Esophagus muscularis mucosa (tissue), 4 donors: Measurements from ENCODE around the gene WWOX. TPM values are rescaled to one million over a fixed set of nuclear protein-coding genes. Genes with fewer than 3 reads are reported as not detected.

Experiments
- DNase-seq: peaks from one replicate; pipeline ENCODE4 v3.0.0-alpha.2; 2017; ENCODE audit errors: extremely low spot score
- H3K27ac ChIP-seq, 4 donors: fragments of 200-600 bp; sonication (generic); replicated peaks in 1 of 4; 1 replicate in 3 of 4; 2 replicates in 1 of 4; pipeline ENCODE4 v1.5.1; 2016 to 2019; ENCODE audit warnings: mild to moderate bottlenecking in 1 of 4
- H3K27me3 ChIP-seq, 4 donors: fragments of 200-600 bp; sonication (generic); one replicate each; pipeline versions ENCODE4 v1.5.1 to v1.6.0; 2016 to 2019
- H3K36me3 ChIP-seq, 4 donors: fragments of 200-600 bp; sonication (generic); one replicate each; pipeline ENCODE4 v1.5.1; 2016 to 2019
- H3K4me1 ChIP-seq, 4 donors: fragments of 200-600 bp; sonication (generic); one replicate each; pipeline ENCODE4 v1.5.1; 2016 to 2019
- H3K4me3 ChIP-seq, 4 donors: fragments of 200-600 bp; sonication (generic); 1 replicate in 2 of 4; 2 replicates in 2 of 4; pipeline ENCODE4 v1.5.1; 2016 to 2019; ENCODE audit warnings: mild to moderate bottlenecking in 4 of 4, moderate library complexity in 1 of 4
- H3K9me3 ChIP-seq, 4 donors: fragments of 200-600 bp; sonication (generic); 1 replicate in 3 of 4; 2 replicates in 1 of 4; pipeline ENCODE4 v1.5.1; 2016 to 2019
- CTCF ChIP-seq, 3 experiments: fragments of 200-600 bp in 2 of 3; fragments of 450-650 bp in 1 of 3; sonication (generic) in 2 of 3; IDR thresholded peaks; one replicate each; pipeline ENCODE4 v1.5.1; 2017 to 2019; ENCODE audit warnings: antibody characterized with exemption in 3 of 3, mild to moderate bottlenecking in 2 of 3, moderate library complexity in 1 of 3
- EP300 ChIP-seq: sonication (generic); formaldehyde crosslinking; IDR thresholded peaks from one replicate; pipeline ENCODE4 v1.6.1; 2017; ENCODE audit warnings: antibody characterized with exemption
- POLR2A ChIP-seq: fragments of 450-650 bp; IDR thresholded peaks from one replicate; pipeline ENCODE4 v1.6.1; 2017; ENCODE audit warnings: antibody characterized with exemption, moderate library complexity, mild to moderate bottlenecking, low read depth
- POLR2AphosphoS5 ChIP-seq, 2 donors: sonication (generic); formaldehyde crosslinking; IDR thresholded peaks; one replicate each; pipeline ENCODE4 v1.6.1; 2017; ENCODE audit warnings: antibody characterized with exemption in 2 of 2
- WGBS: methylation state at CpG from one replicate; pipeline ENCODE4 v1.1.5; 2018; 5-methylcytosine and 5-hydroxymethylcytosine counted together
- intact Hi-C: fragments of 100-400 bp; cut with DNase I; formaldehyde crosslinking; loops from one replicate; pipeline ENCODE4 v1.15.1; 2023
- total RNA-seq, 4 donors: library from RNA; depleted of rRNA; stranded (reverse); fragments of >200 nt; gene quantifications; one replicate each; pipeline versions ENCODE4 v1.1.0 to v1.2.1, GENCODE V29; 2016

WWOX gene
- total RNA-seq, 4 donors from 2014 or later: 14.4 to 27.8 (median 15.4) TPM

GRCh38 chr16:78551487-78552085, 452.1 kb downstream of the WWOX start:
- DNase-seq: no peak
- no peak overlapping the region for H3K27ac ChIP-seq
- intact Hi-C loops: no loop called here
- no peak overlapping the region for H3K4me3 ChIP-seq
- no peaks in the 10 kb centered on the region for H3K9me3 ChIP-seq
- H3K27me3 ChIP-seq: no peaks in the 10 kb centered on the region
- no peak for TF ChIP-seq CTCF (IDR thresholded peaks at IDR 0.05)
- TF ChIP-seq EP300: no peak
- TF ChIP-seq POLR2A: no peak
- no peak for TF ChIP-seq POLR2AphosphoS5 (IDR thresholded peaks at IDR 0.05)
- H3K4me1 ChIP-seq: no peaks in the 10 kb centered on the region
- H3K36me3 ChIP-seq: no peaks in the 10 kb centered on the region
- WGBS: 37% methylated on average over 12 of the region's 12 CpGs

DNA sequence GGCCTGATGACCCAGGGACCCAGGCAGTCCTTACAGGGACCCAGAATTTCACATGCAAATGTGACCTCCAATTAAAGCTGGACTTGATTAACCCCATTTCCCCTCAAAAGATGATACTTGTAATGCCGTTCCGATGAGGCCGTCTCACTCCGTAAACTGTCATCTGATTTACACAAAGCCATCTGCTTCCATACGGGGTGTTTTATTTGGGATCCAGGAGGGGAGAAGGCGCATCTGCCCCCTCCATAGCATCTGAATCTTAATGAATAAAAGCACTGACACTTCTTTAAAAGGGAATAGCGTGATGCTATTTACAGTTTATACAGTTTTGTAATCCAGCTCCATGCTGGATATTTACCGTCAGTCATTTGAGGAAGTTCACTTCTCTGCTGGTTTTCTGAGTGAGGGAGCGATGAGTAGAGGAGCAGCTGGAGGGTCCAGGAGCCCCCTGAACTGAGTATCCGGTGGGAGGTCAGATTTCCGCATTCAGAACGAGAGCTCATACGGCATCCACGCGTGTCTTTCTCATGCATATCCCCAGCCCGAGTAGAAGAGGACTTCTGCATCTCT, 452.7 kb downstream of the WWOX start:
- intact Hi-C loops: no loop called here
- Histone ChIP-seq H3K27me3 (no peaks in the 10 kb centered on the region), H3K27ac (no peak overlapping the region), H3K4me3 (no peak overlapping the region), H3K9me3 (no peaks in the 10 kb centered on the region), H3K4me1 (no peaks in the 10 kb centered on the region), H3K36me3 (no peaks in the 10 kb centered on the region)
- no peak for DNase-seq
- WGBS: 74% methylated on average over 16 of the region's 16 CpGs
- TF ChIP-seq POLR2AphosphoS5 (IDR thresholded peaks at IDR 0.05) (no peak), EP300 (no peak), CTCF (IDR thresholded peaks at IDR 0.05) (no peak), POLR2A (no peak)

DNA sequence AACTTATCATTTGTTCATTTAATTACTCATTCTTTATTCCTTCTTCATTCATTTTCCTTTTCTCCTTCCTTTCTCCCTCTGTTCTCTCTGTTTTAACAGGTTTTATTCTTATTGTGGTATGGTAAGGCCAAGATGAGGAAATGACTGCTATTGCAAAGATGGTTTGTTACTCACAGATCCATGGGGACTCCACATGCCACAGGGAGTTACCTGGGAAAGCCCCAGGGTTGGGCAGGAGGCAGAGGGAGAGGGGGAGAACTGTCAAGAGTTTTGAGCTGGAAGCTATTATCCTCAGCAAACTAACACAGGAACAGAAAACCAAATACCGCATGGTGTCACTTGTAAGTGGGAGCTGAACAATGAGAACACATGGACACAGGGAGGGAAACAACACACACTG, 453.3 kb downstream of the WWOX start:
- no peak for DNase-seq
- intact Hi-C loops: no loop called here
- H3K9me3 ChIP-seq: no peaks in the 10 kb centered on the region
- H3K4me1 ChIP-seq: no peaks in the 10 kb centered on the region
- TF ChIP-seq EP300 (no peak), CTCF (IDR thresholded peaks at IDR 0.05) (no peak), POLR2AphosphoS5 (IDR thresholded peaks at IDR 0.05) (no peak), POLR2A (no peak)
- no peaks in the 10 kb centered on the region for H3K36me3 ChIP-seq
- no peak overlapping the region for H3K27ac ChIP-seq
- no peak overlapping the region for H3K4me3 ChIP-seq
- H3K27me3 ChIP-seq: no peaks in the 10 kb centered on the region
- WGBS: 100% methylated on average over 1 of the region's 1 CpG

DNA sequence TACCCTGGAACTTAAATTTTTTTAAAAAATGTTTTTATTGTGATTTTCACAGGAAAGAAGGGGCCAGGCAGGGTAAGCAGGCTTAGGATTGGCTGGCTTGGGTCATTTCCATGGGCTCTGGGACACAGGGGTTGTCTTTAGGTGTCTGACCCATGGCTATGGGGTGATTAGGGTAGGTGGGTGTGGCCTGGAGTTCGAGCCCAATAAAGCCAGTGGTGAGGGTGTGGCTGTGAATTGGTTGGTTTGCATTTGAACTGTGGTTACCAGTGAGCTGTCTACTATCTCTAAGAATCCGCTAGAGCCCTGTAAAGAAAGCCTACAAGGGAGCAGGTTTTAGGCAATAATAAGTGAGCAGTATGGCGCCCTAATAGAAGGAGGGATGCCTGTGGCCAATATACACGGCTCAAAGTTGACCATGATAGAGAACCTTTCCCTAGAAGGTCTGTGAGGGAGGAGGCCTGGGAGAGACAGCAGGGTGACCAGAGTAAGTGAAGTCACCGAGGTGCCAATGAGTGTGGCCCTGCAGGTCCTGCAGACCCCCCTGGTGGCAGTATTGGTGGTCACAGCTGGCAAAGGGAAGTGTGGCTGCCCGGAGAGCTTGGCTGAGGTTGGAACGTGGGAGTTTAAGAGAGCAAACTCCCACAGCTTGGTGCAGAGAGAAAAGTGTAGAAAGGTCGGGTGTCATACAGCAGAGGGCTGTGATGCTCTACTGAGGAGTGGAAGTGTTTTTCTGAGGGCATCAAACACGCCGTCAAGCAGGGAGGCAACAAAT, 454.0 kb downstream of the WWOX start:
- WGBS: 91% methylated on average over 10 of the region's 10 CpGs

More for the DNA sequence above, 454.0 kb downstream of the WWOX start:
- Histone ChIP-seq H3K4me1 (no peaks in the 10 kb centered on the region), H3K36me3 (no peaks in the 10 kb centered on the region), H3K27ac (no peak overlapping the region), H3K9me3 (no peaks in the 10 kb centered on the region), H3K4me3 (no peak overlapping the region), H3K27me3 (no peaks in the 10 kb centered on the region)
- intact Hi-C loops: no loop called here
- DNase-seq: no peak
- TF ChIP-seq EP300 (no peak), POLR2AphosphoS5 (IDR thresholded peaks at IDR 0.05) (no peak), CTCF (IDR thresholded peaks at IDR 0.05) (no peak), POLR2A (no peak)
